GM18502 (cell line): ENCODE results near the gene VAT1.

ENCODE experiments used
- ATAC-seq: cut with Tn5 transposase; IDR thresholded peaks from one replicate; pipeline ENCODE4 v1.9.1; 2021; ENCODE audit warnings: mild to moderate bottlenecking; ENCODE audit not compliant: unreplicated experiment, poor library complexity

The VAT1 gene

GRCh38 chr17:43028221-43028861, 6.2 kb upstream of the VAT1 start:
- no peak for ATAC-seq

GRCh38 chr17:43027091-43028032, 5.2 kb upstream of the VAT1 start:
- ATAC-seq: no peak

GRCh38 chr17:43026595-43026994, 4.4 kb upstream of the VAT1 start:
- no peak for ATAC-seq

- ATAC-seq: no peak
These were observed 3.8 kb upstream of the VAT1 start for GRCh38 chr17:43025766-43026537.

GRCh38 chr17:43025290-43025657, 3.1 kb upstream of the VAT1 start:
- no peak for ATAC-seq

GRCh38 chr17:43024407-43025289, 2.5 kb upstream of the VAT1 start, which contains the start of gene RND2:
Gene RND2 (plus strand): TSS chr17:43025231. CDS start chr17:43025348, 117 bp downstream.
- no peak for ATAC-seq

- no peak for ATAC-seq
These were observed 1.1 kb downstream of the VAT1 start for GRCh38 chr17:43020789-43021740.

- no peak for ATAC-seq
These were observed 2.1 kb downstream of the VAT1 start for GRCh38 chr17:43020030-43020621.

GRCh38 chr17:43019418-43019817, 2.8 kb downstream of the VAT1 start:
- ATAC-seq: no peak

- ATAC-seq: no peak
These were observed 3.3 kb downstream of the VAT1 start for GRCh38 chr17:43018932-43019331.

- no peak for ATAC-seq
These were observed 4.0 kb downstream of the VAT1 start for GRCh38 chr17:43018008-43018853.

- ATAC-seq: no peak
These were observed 6.0 kb downstream of the VAT1 start for GRCh38 chr17:43016216-43016615.

- no peak for ATAC-seq
These were observed 6.6 kb downstream of the VAT1 start for GRCh38 chr17:43015579-43015978.

- no peak for ATAC-seq
These were observed 7.3 kb downstream of the VAT1 start for GRCh38 chr17:43014649-43015542.

- ATAC-seq: no peak
These were observed 8.1 kb downstream of the VAT1 start for GRCh38 chr17:43014020-43014648.

GRCh38 chr17:43013296-43013695, 8.9 kb downstream of the VAT1 start:
- no peak for ATAC-seq
